GDM1 (cell line): ENCODE results near the gene RABGGTA.

Source experiments
- DNase-seq: peaks from one replicate; lab custom pipeline; 2025; lab: John Stamatoyannopoulos, UW

RABGGTA gene

DNA sequence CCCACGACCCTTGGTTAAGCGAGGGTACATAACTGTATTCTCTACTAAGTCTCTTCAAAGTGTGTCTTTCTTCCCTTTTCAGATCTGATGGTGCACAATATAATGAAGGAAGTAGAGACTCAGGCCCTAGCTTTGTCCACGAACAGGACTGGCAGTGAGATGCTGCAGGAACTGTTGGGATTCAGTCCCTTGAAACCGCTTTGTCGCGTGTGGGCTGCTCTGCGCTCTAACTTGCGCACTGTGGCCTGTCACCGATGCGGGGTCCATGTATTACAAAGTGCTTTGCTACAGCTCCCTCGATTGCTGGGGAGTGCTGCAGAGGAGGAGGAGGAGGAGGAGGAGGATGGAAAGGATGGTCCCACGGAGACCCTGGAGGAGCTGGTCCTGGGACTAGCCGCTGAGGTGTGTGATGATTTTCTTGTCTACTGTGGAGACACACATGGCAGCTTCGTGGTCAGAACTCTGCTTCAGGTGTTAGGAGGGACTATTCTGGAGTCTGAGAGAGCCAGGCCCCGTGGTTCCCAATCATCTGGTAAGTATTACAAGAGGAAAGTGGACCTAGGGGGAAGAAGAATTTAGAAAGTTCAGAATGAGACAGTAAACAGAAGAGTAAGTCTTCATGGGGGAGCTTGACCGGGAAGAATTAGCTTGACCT, 29.1 kb upstream of the RABGGTA start:
- no peak for DNase-seq

DNA sequence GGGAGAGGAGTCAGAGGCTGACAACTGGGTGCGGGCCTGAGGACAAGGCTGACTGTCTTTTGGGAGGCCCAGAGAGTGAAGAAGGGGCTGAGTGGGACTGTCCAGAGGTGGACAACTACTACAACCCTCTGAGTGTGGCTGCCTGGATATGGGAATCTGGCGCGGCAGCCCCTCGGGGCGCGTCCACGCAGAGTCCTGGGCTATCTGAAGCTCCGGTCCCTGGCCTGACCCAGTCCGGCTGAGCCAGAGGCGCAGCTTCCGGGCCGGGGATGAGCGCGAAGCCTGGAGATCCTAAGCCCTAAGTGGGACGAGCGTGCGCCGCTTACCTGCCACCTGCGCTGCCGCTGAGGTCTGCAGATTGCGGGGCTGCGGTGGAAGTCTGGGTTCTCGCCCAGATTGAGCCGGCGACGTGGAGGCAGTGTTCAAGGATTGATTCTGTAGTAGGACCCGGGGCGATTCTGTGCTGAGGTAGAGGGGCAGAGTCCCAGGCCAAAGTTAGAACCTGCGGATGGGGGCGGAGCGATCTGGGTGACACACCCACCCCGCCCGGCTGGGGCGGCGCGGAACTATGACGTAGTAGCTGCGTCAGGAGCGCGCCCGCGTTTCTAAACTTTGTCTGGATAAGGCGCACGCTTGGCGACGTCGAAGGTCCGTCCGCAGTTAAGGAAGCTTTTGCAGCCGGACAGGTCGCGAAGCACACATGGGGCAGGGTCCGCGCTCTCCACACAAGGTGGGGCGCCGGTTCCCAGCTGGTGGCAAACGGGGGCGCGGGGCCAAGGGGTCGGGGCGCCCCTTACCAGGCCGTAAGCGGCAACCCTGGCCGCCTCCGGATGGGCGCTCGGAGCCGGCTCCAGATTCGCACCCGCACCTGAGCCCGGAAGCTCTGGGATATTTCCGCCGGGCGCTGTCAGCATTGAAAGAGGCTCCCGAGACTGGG, 28.1 kb upstream of the RABGGTA start, which contains the start of the genes DHRS1 and NOP9:
Gene DHRS1, minus strand, starts transcription at position 526 of the 937 bp plus-strand sequence. CDS start 674 bp downstream, outside the sequence.
Gene NOP9, plus strand, starts transcription at position 596 of the 937 bp plus-strand sequence. Its CDS starts 105 bp downstream, at position 701.
- DNase-seq: peak; percentile 81

- no peak for DNase-seq
Measured at GRCh38 chr14:24298892-24299254, 27.5 kb upstream of the RABGGTA start.

GRCh38 chr14:24297190-24297964, 26.0 kb upstream of the RABGGTA start:
- DNase-seq: peak; percentile 12

- DNase-seq: peak; percentile 60
Measured at GRCh38 chr14:24296341-24297157, 25.2 kb upstream of the RABGGTA start.

- DNase-seq: no peak
Measured at GRCh38 chr14:24293525-24293924, 22.1 kb upstream of the RABGGTA start.

- DNase-seq: no peak
Measured at GRCh38 chr14:24292118-24292807, 20.9 kb upstream of the RABGGTA start.

- DNase-seq: no peak
Measured at GRCh38 chr14:24291446-24292117, 20.2 kb upstream of the RABGGTA start.

GRCh38 chr14:24290746-24291145, 19.3 kb upstream of the RABGGTA start:
- no peak for DNase-seq

- no peak for DNase-seq
Measured at GRCh38 chr14:24289649-24290280, 18.4 kb upstream of the RABGGTA start.

- no peak for DNase-seq
Measured at GRCh38 chr14:24286996-24287395, 15.6 kb upstream of the RABGGTA start.

DNA sequence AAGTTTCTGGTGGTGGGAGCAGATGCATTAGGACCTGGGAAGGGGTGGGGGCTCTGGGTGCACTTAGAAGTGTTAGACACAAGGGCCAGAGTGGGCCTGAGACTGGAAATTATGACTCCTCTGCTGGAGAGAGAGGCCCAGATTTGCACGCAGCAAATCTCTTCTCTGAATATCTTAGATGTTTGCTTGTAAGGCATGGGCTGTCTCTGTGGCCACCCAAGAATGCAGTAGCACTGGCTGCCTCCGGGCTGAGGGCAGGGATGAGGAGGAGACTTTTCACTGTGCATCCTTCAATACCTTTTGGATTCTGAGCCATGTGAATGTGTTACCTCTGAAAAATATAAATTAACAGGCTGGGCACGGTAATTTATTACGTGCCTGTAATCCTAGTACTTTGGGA, 14.0 kb upstream of the RABGGTA start:
- no peak for DNase-seq

DNA sequence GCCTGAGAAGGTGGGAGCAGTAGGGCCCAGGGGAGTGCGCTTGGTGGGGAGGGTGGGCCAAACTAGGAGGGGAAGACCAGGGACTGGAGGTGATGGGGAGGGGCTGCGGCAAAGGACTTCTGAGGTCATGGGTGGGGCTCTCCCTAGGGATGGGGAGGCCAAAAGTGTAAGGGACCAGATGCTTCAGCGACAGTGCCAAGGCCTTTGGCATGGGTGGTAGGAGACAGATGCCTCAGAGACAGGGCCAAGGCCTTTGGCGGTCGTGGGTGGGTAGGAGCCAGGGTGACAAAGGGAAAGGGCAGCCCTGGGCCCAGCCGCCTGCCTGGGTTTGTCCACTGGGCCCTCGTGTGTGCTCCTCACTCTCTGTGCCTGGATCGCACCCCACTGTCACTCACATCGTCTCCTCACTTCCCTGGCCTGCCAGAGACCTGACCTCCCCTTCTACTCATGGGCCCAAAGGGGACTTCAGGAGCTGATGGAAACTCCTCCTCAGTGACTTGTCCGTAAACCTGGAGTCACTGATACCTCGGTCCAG, 13.2 kb upstream of the RABGGTA start:
- no peak for DNase-seq

DNA sequence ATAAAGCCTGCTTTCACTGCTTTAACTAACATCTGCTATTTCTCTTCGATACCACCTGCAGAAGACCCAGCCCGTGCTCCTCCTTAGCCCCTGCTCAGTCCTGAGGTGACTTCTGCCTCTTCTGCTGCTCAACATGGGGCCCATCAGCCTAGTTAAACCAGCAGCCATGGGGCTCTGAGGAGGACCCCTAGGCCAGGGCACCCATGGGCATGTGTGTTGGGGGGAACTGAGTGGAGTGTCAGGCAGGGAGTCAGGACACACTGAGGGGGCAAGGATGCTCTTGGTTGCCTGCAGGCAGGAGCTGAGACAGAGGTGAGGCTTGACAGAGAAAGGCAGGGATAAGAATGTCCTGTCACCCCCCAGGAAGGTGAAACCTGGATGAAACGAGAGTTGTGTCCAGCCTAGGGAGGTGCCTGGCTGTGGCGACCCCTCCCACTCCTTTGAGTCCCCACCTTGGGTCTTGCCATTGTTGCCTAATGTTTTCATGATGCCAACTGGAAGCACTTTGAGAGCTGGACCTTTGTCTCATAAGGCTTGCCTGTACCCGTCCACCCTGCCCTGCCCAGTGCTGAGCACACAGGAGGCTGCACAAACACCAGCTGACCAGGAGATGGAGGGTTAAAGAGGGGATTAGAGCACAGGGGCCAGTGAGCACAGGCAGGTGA, 12.5 kb upstream of the RABGGTA start:
- no peak for DNase-seq

DNA sequence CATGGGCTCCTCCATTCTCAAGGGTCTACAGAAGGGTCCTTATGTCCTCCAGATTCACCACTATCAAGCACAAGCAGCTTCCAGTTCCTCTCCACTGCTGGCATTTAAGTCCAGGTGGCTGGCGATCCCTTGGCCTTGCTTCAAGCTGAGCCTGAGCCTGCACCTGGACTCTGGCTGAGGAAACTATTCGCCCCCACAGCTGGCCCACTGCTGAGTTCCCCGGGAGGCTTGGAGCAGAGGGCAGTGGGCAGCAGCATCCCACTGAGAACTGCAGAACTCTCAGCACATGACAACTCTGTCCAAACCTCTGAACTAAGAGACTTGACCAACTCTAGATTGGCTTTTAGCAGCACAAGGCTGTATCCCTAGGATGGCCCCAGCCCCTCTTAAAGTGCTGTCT, 11.3 kb upstream of the RABGGTA start:
- DNase-seq: no peak

DNA sequence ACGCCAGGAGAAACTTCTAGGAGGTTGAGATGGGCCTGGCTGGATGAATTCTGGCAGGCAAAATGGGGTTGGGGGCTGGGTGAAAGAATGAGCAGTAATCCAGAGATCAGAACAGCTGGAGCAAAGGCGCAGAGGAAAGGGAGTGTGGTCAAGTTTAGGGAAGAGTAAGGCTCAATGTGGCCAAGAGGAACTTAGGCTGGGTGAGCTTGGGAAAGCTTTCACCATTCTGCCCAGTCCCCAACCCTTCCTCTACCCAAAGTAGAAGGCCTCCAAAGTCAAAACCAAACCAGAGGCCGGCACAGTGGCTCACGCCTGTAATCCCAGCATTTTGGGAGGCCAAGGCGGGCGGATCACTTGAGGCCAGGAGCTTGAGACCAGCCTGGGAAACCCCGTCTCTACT, 10.2 kb upstream of the RABGGTA start:
- DNase-seq: no peak

- DNase-seq: no peak
Measured at GRCh38 chr14:24280797-24281460, 9.5 kb upstream of the RABGGTA start.
